GM12873 (cell line): ENCODE results near the gene PPP1R2.

Experiments
- TF ChIP-seq, protein P1 (sequence below): IDR thresholded peaks from 2 replicates; pipeline ENCODE4 v1.5.1; 2012; ENCODE audit warnings: low read depth, mild to moderate bottlenecking, moderate library complexity, low read length, control low read depth; ENCODE audit not compliant: insufficient read depth; ENCODE audit errors: missing control alignments

The PPP1R2 gene

DNA sequence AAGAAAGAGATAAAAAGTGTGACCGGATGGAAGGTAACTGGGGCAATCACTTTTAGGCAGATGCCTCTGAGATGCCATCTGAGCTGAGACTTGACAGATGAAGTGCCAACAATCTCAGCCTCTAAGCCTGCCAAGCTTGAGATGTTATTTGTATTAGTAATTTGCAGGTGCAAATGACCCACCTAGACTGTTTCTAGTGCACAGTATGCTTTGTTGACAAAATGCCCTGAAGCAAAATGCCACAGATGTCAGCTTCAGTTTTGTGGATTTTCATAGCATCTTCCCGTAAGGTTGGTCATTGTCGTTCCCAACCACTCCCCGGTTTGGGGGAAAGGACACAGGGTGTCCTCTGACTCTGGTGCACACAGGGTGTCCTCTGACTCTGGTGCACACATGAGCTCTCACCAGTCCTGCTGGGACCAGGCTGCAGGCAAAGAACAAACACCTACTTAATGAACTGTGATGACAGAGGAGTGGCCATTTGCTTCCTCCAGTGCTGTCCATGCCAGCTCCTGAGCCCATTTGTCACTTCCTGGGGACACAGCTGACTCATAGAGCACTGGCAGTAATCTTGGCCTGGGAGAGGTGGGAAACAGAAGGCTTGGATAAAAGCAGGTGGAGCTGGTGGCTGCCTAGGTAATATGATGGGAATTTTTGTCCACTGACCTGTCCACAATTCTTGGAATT lies 16.7 kb upstream of the PPP1R2 start:
- TF ChIP-seq, protein P1, sequence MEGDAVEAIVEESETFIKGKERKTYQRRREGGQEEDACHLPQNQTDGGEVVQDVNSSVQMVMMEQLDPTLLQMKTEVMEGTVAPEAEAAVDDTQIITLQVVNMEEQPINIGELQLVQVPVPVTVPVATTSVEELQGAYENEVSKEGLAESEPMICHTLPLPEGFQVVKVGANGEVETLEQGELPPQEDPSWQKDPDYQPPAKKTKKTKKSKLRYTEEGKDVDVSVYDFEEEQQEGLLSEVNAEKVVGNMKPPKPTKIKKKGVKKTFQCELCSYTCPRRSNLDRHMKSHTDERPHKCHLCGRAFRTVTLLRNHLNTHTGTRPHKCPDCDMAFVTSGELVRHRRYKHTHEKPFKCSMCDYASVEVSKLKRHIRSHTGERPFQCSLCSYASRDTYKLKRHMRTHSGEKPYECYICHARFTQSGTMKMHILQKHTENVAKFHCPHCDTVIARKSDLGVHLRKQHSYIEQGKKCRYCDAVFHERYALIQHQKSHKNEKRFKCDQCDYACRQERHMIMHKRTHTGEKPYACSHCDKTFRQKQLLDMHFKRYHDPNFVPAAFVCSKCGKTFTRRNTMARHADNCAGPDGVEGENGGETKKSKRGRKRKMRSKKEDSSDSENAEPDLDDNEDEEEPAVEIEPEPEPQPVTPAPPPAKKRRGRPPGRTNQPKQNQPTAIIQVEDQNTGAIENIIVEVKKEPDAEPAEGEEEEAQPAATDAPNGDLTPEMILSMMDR: no peak

DNA sequence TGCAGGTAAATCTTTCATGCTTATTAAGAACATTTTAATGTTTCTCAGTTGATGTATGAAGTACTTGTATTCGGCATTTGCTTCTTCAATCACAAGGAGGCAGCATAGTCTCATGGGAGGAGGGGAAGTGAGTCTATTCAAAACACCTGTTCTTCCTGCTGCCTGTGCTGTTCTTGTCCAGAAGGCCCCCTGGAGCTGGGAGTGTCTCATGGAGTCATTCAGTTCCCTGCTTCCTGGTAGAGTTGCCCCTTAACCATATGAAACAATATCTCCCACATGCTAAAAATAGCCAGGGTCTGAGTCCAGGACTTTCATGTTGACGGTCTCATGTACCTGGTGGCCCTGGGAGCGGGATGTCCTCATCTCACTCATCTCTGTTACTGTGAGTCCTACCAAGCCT lies 15.5 kb upstream of the PPP1R2 start:
- TF ChIP-seq, protein P1: peak; percentile 76

DNA sequence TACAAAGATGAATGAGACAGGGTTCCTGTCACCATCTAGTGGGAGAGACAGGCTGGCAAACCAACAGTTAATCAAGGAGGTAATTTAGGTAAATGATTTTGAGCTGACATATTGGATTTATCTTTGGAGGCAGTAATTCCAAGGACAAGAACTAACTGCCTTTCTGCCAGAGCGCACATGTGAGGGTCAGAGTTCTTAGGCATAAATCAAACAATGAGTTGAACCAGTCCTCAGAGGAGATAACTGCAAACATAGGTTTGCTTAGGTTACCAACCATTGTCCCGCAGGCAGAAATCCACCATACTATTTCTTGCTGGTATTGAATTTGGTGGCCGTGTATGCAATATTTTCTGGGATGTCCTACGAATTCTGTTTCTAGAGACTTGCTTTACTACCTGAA lies 14.2 kb upstream of the PPP1R2 start:
- TF ChIP-seq, protein P1: no peak

DNA sequence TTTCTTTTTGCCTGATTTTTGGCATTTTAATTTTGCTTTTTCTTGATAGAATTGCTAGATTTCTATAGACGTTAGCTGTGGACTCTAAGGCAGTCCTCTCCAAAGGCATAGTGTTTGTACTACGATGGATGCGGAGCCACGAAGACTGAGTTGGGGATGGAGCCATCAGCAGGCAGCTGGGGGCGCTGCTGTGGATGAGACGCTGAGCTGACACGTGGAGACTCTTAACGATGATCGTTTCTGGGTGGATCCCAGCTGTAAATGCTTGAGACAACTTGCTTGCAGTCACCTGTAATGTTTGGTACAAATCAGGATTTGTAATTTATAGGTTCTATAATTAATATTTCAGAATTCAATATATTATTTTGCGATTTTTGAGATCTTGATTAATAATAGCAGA lies 13.3 kb upstream of the PPP1R2 start:
- TF ChIP-seq, protein P1: peak; percentile 48

DNA sequence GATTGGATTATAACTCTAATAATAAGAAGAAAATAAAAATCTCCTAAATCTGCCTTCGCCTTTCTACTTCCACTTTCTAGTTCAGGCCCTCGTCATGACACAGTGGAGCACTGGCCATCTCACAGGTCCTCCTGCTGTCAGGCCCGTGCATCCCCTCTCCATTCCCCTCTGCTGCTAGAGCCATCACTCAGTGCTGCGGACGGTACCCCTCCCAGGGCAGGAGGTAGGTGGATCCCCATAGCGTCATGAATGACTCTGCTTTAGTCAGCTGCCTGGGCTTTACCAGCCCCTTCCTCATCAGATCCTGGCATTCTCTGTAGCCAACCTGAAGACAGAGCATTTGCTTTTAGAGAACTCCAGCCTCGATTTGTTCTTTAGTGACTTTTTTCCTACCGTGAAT lies 12.0 kb upstream of the PPP1R2 start:
- TF ChIP-seq, protein P1: no peak

DNA sequence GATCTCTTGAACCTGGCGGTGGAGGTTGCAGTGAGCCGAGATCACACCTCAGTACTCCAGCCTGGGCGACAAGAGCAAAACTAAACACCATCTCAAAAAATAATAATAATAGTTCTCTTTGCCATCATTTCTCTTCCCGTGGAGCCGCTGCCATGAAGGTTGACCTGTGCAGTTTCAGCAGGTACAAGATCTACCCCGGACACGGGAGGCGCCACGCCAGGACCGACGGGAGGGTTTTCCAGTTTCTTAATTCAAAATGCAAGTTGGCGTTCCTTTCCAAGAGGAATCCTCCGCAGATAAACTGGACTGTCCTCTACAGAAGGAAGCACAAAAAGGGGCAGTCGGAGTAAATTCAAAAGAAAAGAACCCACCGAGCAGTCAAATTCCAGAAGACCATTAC lies 11.3 kb upstream of the PPP1R2 start:
- TF ChIP-seq, protein P1: no peak

DNA sequence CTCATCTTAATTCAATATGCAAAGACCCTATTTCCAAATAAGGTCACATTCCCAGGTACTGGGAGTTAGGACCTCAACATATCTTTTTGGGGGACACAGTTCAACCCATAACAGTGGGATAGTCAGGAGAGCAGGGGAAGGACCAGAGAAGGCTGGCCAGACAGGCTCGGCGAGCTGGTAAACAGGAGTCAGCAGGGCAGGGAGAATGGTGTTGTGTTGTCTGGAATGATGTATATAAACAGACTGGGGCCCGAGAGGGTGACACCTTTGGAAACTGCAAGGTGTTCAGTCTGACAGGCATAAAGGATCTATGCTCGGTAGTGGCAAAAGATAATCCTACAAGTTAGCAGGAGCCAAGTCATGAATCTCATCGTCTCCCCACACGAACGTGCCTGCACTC lies 10.1 kb upstream of the PPP1R2 start:
- TF ChIP-seq, protein P1: no peak
